PC-3 (cell line): ENCODE data around the gene MACROD1.

Source experiments
- EZH2 ChIP-seq: fragments of 300-600 bp; sonication (generic); IDR thresholded peaks from one replicate; pipeline ENCODE4 v1.6.1; 2017; ENCODE audit warnings: antibody characterized with exemption, mild to moderate bottlenecking, low read length; ENCODE audit not compliant: unreplicated experiment
- TF ChIP-seq, protein P1 (sequence below): fragments of 300-600 bp; sonication (generic); conservative IDR thresholded peaks from 2 replicates; pipeline ENCODE4 v1.5.1; 2017; ENCODE audit warnings: antibody characterized with exemption, low read depth, mild to moderate bottlenecking, low read length

DNA sequence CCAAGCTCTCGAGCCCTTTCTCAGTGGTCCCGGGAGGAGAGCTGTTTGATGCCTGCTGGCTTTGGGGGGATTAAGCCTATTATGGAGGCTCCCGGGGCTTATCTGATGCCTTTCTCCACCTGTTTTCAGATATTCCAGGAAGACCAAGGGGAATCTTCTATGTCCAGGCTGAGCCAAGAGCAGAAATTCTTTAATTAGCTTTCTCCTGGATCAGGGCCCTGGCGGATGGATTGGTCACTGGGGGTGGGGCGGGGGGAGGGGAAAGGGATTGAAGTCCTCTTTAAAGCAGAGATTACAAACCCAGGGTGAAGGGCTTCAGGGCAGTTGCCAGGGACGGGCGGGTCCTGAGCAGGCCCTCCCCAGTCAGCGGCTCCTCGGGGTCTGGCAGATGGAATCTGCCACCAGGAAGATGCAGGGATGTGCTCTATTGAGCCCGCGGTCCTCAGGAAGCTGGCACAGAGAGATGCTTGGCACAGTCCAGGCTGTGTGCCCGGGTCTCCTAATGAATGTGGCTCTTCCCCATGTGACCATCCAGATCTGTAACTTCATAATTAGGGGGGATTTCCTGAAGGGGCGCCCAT, 33.6 kb downstream of the MACROD1 start:
- TF ChIP-seq, protein P1, sequence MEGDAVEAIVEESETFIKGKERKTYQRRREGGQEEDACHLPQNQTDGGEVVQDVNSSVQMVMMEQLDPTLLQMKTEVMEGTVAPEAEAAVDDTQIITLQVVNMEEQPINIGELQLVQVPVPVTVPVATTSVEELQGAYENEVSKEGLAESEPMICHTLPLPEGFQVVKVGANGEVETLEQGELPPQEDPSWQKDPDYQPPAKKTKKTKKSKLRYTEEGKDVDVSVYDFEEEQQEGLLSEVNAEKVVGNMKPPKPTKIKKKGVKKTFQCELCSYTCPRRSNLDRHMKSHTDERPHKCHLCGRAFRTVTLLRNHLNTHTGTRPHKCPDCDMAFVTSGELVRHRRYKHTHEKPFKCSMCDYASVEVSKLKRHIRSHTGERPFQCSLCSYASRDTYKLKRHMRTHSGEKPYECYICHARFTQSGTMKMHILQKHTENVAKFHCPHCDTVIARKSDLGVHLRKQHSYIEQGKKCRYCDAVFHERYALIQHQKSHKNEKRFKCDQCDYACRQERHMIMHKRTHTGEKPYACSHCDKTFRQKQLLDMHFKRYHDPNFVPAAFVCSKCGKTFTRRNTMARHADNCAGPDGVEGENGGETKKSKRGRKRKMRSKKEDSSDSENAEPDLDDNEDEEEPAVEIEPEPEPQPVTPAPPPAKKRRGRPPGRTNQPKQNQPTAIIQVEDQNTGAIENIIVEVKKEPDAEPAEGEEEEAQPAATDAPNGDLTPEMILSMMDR = no peak
- no peak for TF ChIP-seq EZH2
